Left renal cortex interstitium (tissue), 4 donors: ENCODE results near the gene RPS6KA5. TPM values are rescaled to one million over a fixed set of nuclear protein-coding genes. Genes with fewer than 3 reads are reported as not detected.
"Not testable (repeated sequence)": the region's sequence is repeated elsewhere in the genome, so short reads cannot be mapped to it uniquely, and the experiment has no call there.

Experiments
- DNase-seq, 4 donors: peaks; one replicate each; pipeline ENCODE4 v3.0.0-alpha.2; 2013; ENCODE audit warnings: low read depth in 4 of 4, low spot score in 2 of 4, missing footprints in 1 of 4
- polyA plus RNA-seq, 4 donors: library from polyadenylated mRNA; unstranded; fragments of 120-200 nt; gene quantifications; one replicate each; pipeline ENCODE4 v1.2.1, GENCODE V29; 2013; ENCODE audit not compliant: insufficient read length in 4 of 4

Gene RPS6KA5
- polyA plus RNA-seq, 4 donors = 6.0 to 8.7 (median 7.7) TPM

GRCh38 chr14:91068642-91069041 lies 8.2 kb upstream of the RPS6KA5 start:
- DNase-seq = no peak

DNA sequence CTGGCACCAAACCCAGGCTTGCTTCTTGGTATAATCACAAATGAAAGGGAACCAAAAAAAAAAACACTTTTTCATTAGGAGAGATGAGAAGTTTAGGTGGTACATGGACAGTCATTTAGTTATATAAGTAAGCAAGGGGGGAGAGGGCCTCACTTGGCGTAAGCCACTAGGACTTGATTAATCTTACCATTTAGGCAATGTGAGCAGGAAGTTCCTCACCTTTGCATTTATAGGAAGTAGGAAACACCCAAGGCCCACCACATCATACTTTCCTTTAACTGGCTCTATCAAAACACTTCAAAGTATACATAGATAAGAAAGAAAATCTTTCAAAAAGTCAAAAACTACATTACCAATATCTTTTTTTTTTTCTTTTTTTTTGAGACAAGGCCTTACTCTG lies 6.7 kb upstream of the RPS6KA5 start:
- no peak for DNase-seq

- no peak for DNase-seq
Observed at GRCh38 chr14:91065266-91065665, 4.8 kb upstream of the RPS6KA5 start.

DNA sequence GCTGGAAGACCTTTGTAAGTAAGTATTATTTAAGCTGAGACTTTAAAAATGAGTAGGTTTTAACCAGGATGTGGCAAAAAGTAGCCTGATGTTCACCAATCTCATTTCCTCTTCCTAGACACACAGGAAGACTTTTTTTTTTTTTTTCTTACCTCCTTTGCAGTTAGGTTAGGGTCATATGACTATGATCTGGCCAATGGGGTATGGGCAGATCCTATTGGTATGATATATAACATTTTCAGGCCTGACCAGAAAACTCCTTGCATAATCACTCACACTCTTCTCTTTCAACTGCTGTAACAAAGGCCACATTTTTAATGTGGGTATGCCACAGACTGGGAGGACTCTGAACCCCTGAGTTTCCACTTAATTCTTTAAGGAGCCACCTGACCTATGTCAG lies 2.7 kb upstream of the RPS6KA5 start:
- no peak for DNase-seq

GRCh38 chr14:91062600-91062999 lies 2.2 kb upstream of the RPS6KA5 start:
- no peak for DNase-seq

- no peak for DNase-seq
Observed at GRCh38 chr14:91061056-91061887, 831 bp upstream of the RPS6KA5 start.

DNA sequence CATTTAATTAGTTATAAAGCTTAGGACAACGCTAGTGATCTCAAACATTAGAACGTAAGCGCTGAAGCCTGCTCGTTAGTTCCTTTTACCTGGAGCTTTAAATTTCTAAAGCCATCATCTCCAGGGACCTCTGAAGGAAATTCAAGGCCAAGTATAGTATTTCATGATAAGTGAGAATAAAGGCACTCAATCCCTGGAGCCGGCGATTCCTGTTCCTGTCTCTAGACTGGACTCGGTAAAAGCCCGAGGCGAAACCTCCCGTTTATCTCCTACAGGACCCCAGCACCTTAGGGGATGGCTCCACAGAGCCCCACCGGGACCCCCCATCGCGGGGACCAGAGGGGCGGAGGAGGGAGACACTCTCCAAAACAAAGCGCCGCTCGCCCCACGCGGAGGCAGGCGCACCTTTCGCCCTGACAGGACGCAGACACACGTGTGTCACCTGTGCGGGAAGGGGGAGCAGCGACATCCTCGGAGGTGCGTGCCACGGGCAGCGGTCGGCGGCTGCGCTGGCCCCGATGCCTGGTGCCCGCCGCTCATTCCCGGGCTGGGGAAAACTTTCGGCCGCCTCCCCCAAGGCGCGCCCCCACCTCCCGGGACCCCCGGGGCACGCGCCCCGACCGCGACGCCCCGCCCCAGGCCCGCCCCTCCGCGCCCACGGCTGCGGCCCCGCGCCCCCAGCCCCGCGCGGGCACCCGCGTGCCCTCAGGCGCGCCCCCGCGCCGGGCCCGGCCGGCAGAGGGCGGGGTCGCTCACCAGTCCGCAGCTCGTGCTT lies 678 bp downstream of the RPS6KA5 start:
- DNase-seq = peak in 3 of 4 donors; percentile 24 to 33 (median 24)

DNA sequence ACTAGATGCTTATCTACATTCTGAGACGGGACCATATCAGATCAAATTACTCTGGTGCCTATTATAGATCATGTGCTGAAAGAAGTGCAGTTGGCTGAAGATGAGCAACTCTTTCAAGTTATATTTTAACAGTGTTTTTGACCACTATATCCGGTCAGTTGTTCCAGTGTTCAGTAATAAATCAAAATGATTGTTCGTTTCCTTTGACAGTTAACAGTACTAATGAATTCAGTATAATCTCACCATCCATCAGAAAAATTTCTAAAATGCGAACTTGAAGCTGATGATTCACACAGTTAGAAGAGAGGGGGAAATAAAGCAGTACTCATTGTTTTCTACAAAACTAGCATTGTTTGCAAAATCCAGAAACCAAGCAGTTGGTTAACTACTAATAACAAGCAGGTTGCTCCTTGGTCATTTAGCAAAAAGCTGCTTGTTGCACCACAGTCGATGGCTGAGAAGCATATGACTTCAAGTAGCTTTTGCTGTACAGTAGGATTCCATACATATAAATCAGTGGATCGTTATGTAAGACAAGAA lies 2.3 kb downstream of the RPS6KA5 start:
- DNase-seq = no peak

DNA sequence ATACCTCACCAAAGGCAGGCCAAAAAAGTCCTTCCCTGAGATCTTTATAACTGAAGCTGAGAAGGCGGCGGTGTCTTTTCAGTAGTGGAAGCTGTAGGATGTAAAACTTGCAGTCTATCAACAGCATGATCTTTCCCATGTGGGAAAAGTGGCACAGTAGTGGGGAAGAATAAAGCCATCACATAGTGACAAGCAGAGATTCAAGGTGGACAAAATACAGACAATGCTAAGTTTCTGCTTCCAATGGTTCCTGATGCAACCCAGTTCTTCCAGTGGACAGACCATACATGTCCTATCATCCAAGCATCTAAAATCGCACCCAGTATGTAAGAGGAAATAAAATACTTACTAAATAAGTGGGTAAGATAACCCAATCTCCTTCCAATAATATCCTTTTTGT lies 4.1 kb downstream of the RPS6KA5 start:
- no peak for DNase-seq

GRCh38 chr14:91055016-91055415 lies 5.4 kb downstream of the RPS6KA5 start:
- DNase-seq = no peak

DNA sequence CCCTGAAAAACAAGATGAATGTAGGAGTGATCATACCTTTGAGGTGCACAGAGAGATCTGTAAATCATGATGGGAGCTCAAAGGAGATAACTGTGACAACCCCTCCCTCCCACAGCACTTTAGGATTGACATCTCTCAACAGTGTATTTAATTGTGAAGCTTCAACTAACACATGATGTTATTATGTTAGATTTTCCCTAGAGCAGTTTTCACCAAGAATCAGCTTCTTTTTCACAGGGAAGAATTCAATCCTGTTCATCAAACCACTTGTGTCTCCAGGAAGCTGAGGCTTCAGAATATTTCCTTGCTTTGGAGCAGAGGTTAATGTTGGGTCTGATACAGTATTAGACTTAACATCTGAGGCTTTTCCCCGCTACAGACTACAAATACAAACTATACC lies 11.8 kb downstream of the RPS6KA5 start:
- DNase-seq = no peak

- DNase-seq = no peak
Observed at GRCh38 chr14:91048265-91048664, 12.2 kb downstream of the RPS6KA5 start.

DNA sequence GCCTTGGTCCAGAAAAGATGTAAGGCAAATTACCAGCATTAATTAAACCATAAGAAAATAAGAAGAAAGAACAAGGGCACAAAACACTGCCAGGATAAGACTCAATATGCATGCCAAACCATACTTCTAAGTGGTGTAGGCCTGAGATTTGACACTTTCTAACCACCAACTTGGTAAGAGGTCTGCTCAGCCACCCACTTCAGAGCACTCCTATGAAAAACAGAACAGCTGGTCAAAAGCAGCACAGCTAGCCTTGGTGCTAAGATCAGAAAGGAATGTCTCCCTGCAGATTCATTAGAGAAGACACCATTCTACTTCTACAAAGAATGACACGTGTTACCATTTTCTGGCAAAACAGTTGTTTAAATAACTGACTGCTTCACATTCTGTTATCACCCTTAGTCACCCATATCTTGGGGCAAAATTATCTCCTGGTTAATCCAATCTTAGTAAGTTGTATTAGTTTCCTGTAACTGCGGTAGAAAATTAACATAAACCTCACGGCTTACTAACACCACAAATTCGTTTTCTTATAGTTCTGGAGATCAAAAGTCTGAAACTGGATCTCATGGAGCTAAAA lies 13.2 kb downstream of the RPS6KA5 start:
- no peak for DNase-seq

DNA sequence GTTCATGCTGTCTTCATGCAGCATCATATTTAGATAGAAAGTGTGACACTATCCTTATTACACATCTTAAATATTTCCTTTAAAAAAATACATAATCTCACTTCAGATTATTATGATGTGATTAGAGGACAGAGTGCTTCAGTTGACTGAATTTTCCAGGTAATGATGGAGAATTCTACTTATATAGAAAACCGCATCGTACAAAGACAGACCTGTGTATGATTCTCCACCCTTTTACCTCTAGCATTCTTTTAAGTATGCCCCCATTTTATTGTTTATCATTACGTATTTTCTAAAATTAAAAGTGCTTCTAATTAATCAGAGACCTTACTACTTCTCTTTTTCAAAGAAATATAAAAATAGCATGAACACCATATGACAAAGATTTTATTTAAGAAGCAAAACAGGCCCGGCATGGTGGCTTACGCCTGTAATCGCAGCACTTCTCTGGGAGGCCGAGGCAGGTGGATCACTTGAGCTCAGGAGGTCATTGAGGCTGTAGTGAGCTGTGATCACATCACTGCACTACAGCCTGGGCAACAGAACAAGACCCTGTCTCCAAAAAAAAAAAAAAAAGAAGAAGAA lies 13.9 kb downstream of the RPS6KA5 start:
- no peak for DNase-seq

DNA sequence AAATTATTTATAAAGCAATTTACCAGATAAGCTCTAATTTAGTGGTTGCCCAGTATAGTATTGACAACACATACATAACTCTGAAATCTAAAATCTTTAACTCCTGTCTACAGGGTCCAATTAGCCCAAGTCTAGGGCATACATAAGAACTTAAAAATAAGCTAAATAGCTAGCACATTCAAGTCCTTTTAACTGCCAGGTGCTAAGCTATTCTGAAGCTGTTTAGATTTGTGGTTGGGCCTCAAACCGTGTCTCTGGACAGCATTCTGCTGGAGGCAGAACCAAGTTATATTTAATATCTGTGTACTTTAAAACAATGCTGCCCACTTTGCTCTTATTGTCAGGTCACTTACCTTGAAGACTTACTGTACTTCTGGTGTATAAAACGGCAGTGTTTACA lies 19.0 kb downstream of the RPS6KA5 start:
- no peak for DNase-seq

GRCh38 chr14:91040545-91040944 lies 19.9 kb downstream of the RPS6KA5 start:
- DNase-seq = no peak

- no peak for DNase-seq
Observed at GRCh38 chr14:91038439-91038838, 22.0 kb downstream of the RPS6KA5 start.

- no peak for DNase-seq
Observed at GRCh38 chr14:91036741-91037469, 23.5 kb downstream of the RPS6KA5 start.

DNA sequence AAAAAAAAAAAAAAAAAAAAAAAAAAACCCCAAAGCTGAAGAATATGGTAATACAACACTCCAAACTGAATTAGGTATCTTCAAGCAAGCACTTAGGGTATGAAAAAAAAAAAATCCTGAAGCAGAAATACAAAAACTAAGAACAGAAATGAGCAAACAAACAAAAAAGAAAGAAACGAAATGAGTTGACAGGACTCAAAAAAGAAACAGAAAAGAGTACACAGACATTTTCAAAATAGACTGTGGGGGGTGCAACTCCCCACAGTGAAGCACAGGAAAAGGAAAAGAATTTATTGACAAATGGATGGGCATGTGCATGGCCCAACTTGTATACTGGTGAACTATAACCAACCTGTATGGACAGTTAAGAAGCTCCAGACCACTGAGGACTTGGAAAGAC lies 24.6 kb downstream of the RPS6KA5 start:
- no peak for DNase-seq

GRCh38 chr14:91034379-91034778 lies 26.1 kb downstream of the RPS6KA5 start:
- not testable (repeated sequence) for DNase-seq
